SK-N-SH treated with all-trans-retinoic acid at 6 μM for 48 hours (cell line): ENCODE results near the gene TMEM132D.

ENCODE experiments used
- ARNTL ChIP-seq: fragments of 450-650 bp; formaldehyde crosslinking; IDR thresholded peaks from 2 replicates; pipeline ENCODE4 v1.5.0; 2020; ENCODE audit warnings: low read depth, mild to moderate bottlenecking, moderate library complexity, borderline replicate concordance
- CSDC2 ChIP-seq: fragments of 250-450 bp; sonication (Bioruptor Pico); IDR thresholded peaks from 2 replicates; pipeline ENCODE4 v1.5.0; 2020; ENCODE audit warnings: mild to moderate bottlenecking, moderate library complexity
- ESRRG ChIP-seq: fragments of 250-450 bp; sonication (Bioruptor Pico); IDR thresholded peaks from 2 replicates; pipeline ENCODE4 v1.6.1; 2021; ENCODE audit warnings: mild to moderate bottlenecking
- OSR1 ChIP-seq: fragments of 250-450 bp; sonication (Bioruptor Pico); IDR thresholded peaks from 2 replicates; pipeline ENCODE4 v1.8.0; 2022; ENCODE audit warnings: moderate library complexity, mild to moderate bottlenecking, inconsistent platforms
- POU6F1 ChIP-seq: fragments of 250-450 bp; sonication (Bioruptor Pico); IDR thresholded peaks from 2 replicates; pipeline ENCODE4 v1.8.0; 2021; ENCODE audit warnings: low read depth, mild to moderate bottlenecking, moderate library complexity, borderline replicate concordance
- SNAI2 ChIP-seq: fragments of 250-450 bp; sonication (Bioruptor Pico); IDR thresholded peaks from 2 replicates; pipeline ENCODE4 v1.5.0; 2020; ENCODE audit warnings: mild to moderate bottlenecking, moderate library complexity
- TCF4 ChIP-seq: fragments of 250-450 bp; sonication (Bioruptor Pico); IDR thresholded peaks from 2 replicates; pipeline ENCODE4 v1.8.0; 2021; ENCODE audit warnings: mild to moderate bottlenecking, moderate library complexity, borderline replicate concordance
- ZFP3 ChIP-seq: fragments of 250-450 bp; sonication (Bioruptor Pico); IDR thresholded peaks from 2 replicates; pipeline ENCODE4 v1.5.0; 2020; ENCODE audit warnings: mild to moderate bottlenecking, moderate library complexity
- ZFP30 ChIP-seq: fragments of 450-650 bp; formaldehyde crosslinking; IDR thresholded peaks from 2 replicates; pipeline ENCODE4 v1.5.0; 2022; ENCODE audit warnings: mild to moderate bottlenecking, moderate library complexity
- TF ChIP-seq, protein P1 (sequence below): fragments of 250-450 bp; sonication (Bioruptor Pico); IDR thresholded peaks from 2 replicates; pipeline ENCODE4 v1.8.0; 2020; ENCODE audit warnings: mild to moderate bottlenecking, moderate library complexity, borderline replicate concordance

DNA sequence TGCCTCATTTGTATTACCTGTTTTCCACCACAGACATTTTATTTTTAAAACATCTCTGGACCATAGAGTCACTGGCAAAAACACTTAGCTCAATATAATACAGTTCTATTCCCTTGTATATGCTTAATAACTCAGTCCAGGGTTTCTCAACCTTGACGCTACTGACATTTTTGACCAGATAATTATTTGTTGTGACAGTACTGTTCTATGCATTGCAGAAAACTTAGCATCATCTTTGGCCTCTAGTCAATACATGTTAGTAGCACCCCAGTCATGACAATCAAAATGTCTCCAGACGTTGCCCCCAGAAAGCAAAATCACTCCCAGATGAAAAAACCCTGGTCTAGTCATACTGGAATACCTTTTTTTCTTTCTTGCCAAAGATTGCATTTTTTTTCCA is 174.7 kb downstream of the TMEM132D start:
- TF ChIP-seq TCF4 (CRISPR knock-in tag), result no peak
- TF ChIP-seq, protein P1, sequence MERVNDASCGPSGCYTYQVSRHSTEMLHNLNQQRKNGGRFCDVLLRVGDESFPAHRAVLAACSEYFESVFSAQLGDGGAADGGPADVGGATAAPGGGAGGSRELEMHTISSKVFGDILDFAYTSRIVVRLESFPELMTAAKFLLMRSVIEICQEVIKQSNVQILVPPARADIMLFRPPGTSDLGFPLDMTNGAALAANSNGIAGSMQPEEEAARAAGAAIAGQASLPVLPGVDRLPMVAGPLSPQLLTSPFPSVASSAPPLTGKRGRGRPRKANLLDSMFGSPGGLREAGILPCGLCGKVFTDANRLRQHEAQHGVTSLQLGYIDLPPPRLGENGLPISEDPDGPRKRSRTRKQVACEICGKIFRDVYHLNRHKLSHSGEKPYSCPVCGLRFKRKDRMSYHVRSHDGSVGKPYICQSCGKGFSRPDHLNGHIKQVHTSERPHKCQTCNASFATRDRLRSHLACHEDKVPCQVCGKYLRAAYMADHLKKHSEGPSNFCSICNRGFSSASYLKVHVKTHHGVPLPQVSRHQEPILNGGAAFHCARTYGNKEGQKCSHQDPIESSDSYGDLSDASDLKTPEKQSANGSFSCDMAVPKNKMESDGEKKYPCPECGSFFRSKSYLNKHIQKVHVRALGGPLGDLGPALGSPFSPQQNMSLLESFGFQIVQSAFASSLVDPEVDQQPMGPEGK (CRISPR knock-in tag), result no peak
- TF ChIP-seq ESRRG (CRISPR knock-in tag), result no peak
- no peak for TF ChIP-seq ZFP30 (CRISPR knock-in tag)
- no peak for TF ChIP-seq ARNTL
- TF ChIP-seq POU6F1 (CRISPR knock-in tag), result no peak
- TF ChIP-seq ZFP3, result no peak
- no peak for TF ChIP-seq SNAI2 (CRISPR knock-in tag)
- TF ChIP-seq CSDC2 (CRISPR knock-in tag), result no peak
- TF ChIP-seq OSR1, result no peak
